ENCODE data around the gene FITM2.

Gene FITM2

GRCh38 chr20:44284032-44284431 is 27.0 kb downstream of the FITM2 start:
- DNase-seq (ENCODE audit: low read depth in 2 of 2, low spot score in 1 of 2), result no peak

GRCh38 chr20:44282192-44282591 is 28.8 kb downstream of the FITM2 start:
- no peak for DNase-seq (ENCODE audit: low read depth in 2 of 2, low spot score in 1 of 2)

GRCh38 chr20:44280387-44280786 is 30.6 kb downstream of the FITM2 start:
- DNase-seq (ENCODE audit: low read depth in 2 of 2, low spot score in 1 of 2), result no peak

GRCh38 chr20:44279228-44279627 is 31.8 kb downstream of the FITM2 start:
- DNase-seq (ENCODE audit: low read depth in 2 of 2, low spot score in 1 of 2), result no peak

GRCh38 chr20:44274303-44275017 is 36.5 kb downstream of the FITM2 start:
- no peak for DNase-seq (ENCODE audit: low read depth in 2 of 2, low spot score in 1 of 2)

DNA sequence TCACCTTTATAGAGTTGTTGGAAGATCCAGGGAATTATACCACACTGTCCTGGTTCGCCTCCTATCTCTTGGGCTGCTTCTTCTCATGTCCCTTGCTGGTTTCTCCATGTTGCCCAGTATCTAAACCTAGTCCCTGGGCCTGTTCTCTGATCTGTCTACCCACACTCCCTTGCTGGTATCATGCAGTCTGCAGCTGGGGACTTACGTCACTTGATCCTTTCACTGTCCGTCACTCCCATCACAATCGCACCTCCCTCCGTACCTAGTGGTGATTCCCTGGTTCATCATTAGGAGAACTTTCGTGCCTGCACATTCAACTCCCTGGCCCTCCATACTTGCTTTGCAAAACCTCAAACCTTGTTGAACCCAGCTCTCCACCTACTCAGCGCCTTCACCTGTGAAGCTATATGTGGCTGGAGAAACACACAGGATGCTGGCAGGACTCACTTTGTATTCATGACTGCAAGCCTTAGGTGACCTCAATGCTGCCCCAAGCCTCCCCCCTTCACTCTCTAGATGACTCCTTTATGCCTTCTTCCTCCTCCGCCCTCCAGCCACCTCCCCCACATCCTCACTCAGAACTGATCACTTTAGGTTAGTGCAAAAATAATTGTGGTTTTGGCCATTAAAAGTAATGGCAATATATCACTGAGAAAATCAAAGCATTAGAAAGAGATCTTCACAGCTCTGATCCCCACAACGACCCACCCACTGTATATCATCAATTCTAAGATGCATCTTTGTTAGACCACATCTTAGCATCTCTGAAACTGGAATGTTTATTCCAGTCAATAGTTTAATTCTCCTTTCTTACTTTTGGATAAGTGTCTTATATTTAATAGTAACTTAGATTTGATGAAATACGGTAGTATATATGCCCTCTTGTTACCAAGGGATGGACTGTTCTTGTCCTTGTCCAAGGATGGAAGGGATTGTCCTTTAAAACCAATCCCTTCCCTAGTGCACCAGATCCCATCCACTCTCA is 37.5 kb downstream of the FITM2 start:
- no peak for DNase-seq (ENCODE audit: low read depth in 2 of 2, low spot score in 1 of 2)

- no peak for DNase-seq (ENCODE audit: low read depth in 2 of 2, low spot score in 1 of 2)
These were observed 38.9 kb downstream of the FITM2 start for GRCh38 chr20:44271915-44272663.

GRCh38 chr20:44268802-44269201 is 42.2 kb downstream of the FITM2 start:
- no peak for DNase-seq (ENCODE audit: low read depth in 2 of 2, low spot score in 1 of 2)

DNA sequence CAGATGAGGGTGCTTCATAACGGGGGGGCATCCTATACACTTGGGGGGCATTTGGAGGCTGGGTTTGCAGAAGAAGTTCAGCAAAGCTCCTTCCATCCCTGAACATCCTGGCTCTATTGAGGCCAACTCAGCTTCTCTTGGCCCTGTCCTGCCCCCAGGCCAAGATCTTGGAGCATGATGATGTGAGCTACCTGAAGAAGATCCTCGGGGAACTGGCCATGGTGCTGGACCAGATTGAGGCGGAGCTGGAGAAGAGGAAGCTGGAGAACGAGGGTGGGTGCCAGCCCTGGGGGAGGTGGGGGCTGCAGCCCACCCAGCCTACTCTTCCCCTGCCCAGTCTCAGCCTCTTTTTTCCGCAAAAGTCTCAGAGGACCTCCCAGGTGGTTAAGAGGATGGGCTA is 46.7 kb downstream of the FITM2 start:
- DNase-seq (ENCODE audit: low read depth in 2 of 2, low spot score in 1 of 2), result no peak

GRCh38 chr20:44258226-44258890 is 52.6 kb downstream of the FITM2 start:
- DNase-seq (ENCODE audit: low read depth in 2 of 2, low spot score in 1 of 2), result no peak

DNA sequence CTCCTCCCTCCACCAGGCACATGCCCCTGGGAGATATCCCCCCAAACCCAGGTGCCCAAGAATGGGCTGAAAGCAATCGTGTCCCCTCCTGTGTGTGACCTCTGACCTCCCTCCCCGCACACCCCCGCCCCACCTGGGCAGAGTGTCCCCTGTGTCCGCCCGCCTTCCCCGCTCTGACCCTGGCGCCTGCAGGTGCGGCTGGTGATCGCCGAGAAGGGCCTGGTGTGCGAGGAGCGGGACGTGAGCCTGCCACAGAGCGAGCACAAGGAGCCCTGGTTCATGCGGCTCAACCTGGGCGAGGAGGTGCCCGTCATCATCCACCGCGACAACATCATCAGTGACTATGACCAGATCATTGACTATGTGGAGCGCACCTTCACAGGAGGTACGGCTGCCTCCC is 54.0 kb downstream of the FITM2 start:
- no peak for DNase-seq (ENCODE audit: low read depth in 2 of 2, low spot score in 1 of 2)

GRCh38 chr20:44255942-44256341 is 55.1 kb downstream of the FITM2 start:
- DNase-seq (ENCODE audit: low read depth in 2 of 2, low spot score in 1 of 2), result no peak

GRCh38 chr20:44254073-44254472 is 56.9 kb downstream of the FITM2 start:
- DNase-seq (ENCODE audit: low read depth in 2 of 2, low spot score in 1 of 2), result no peak

DNA sequence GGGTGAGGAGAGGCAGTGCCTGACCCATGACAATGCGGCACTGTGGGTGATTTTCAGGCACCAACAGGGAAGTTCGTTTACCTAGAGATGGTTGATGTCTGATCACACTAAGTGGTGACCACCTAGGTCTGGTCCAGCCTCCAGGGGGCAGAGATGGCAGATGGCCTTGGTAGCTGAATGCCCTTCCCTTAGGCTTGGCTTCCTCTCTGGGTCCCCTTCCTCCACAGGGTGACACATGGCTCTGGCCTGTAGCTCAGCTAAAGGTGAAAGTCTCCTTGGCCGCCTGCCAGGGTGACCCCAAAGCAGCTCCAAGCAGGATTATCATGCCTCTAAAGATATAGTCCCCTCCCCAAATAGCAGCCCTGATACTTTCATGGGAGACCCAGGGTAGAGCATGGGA is 57.5 kb downstream of the FITM2 start:
- no peak for DNase-seq (ENCODE audit: low read depth in 2 of 2, low spot score in 1 of 2)
